ENCODE results near the gene COL9A3. TPM values are rescaled to one million over a fixed set of nuclear protein-coding genes. Genes with fewer than 3 reads are reported as not detected.

The COL9A3 gene
- total RNA-seq, 4 donors from 2014 or later, result 13.4 to 22.9 (median 18.4) TPM

GRCh38 chr20:62775206-62775605, 41.6 kb upstream of the COL9A3 start:
- 92% methylated on average over 2 of the region's 9 CpGs for WGBS
- no peak for DNase-seq (ENCODE audit: extremely low spot score)
- peaks cover 2 to 15% (median 13%) of the 10 kb centered on the region in 4 donors for H3K4me1 ChIP-seq
- H3K27me3 ChIP-seq, result peaks cover 0 to 72% (median 0%) of the 10 kb centered on the region in 4 donors
- no peak overlapping the region for H3K4me3 ChIP-seq
- H3K27ac ChIP-seq (replicated peaks in 1 of 4), result no peak overlapping the region
- no peak for TF ChIP-seq POLR2A (IDR thresholded peaks at IDR 0.05; ENCODE audit: low read depth)
- intact Hi-C loops (cut with DNase I), result no loop called here
- H3K9me3 ChIP-seq, result no peaks in the 10 kb centered on the region
- no peaks in the 10 kb centered on the region for H3K36me3 ChIP-seq

GRCh38 chr20:62776035-62776691, 40.7 kb upstream of the COL9A3 start:
- WGBS, result 93% methylated on average over 20 of the region's 24 CpGs
- H3K27me3 ChIP-seq, result peaks cover 0 to 71% (median 0%) of the 10 kb centered on the region in 4 donors

GRCh38 chr20:62776692-62777527, 39.9 kb upstream of the COL9A3 start:
- intact Hi-C loops (cut with DNase I), result no loop called here
- no peak overlapping the region for H3K4me3 ChIP-seq

More at GRCh38 chr20:62776035-62776691, 40.7 kb upstream of the COL9A3 start:
- H3K9me3 ChIP-seq, result no peaks in the 10 kb centered on the region
- no peaks in the 10 kb centered on the region for H3K36me3 ChIP-seq
- H3K4me1 ChIP-seq, result peaks cover 2 to 15% (median 13%) of the 10 kb centered on the region in 4 donors
- no peak overlapping the region for H3K27ac ChIP-seq (replicated peaks in 1 of 4)
- intact Hi-C loops (cut with DNase I), result no loop called here
- TF ChIP-seq CTCF (IDR thresholded peaks at IDR 0.05), result no peak
- TF ChIP-seq EP300 (IDR thresholded peaks at IDR 0.05), result no peak
- no peak for TF ChIP-seq POLR2AphosphoS5 (IDR thresholded peaks at IDR 0.05)
- no peak overlapping the region for H3K4me3 ChIP-seq
- DNase-seq (ENCODE audit: extremely low spot score), result no peak

GRCh38 chr20:62777528-62777830, 39.4 kb upstream of the COL9A3 start:
- Histone ChIP-seq H3K36me3 (no peaks in the 10 kb centered on the region), H3K27ac (replicated peaks in 1 of 4) (no peak overlapping the region), H3K4me3 (no peak overlapping the region), H3K27me3 (peaks cover 0 to 60% (median 0%) of the 10 kb centered on the region in 4 donors), H3K9me3 (no peaks in the 10 kb centered on the region), H3K4me1 (peaks cover 2 to 15% (median 13%) of the 10 kb centered on the region in 4 donors)
- intact Hi-C loops (cut with DNase I), result no loop called here
- no peak for DNase-seq (ENCODE audit: extremely low spot score)
- TF ChIP-seq POLR2A (IDR thresholded peaks at IDR 0.05; ENCODE audit: low read depth) (no peak), CTCF (IDR thresholded peaks at IDR 0.05) (no peak), POLR2AphosphoS5 (IDR thresholded peaks at IDR 0.05) (no peak), EP300 (IDR thresholded peaks at IDR 0.05) (no peak)
- WGBS, result 88% methylated on average over 7 of the region's 8 CpGs

More at GRCh38 chr20:62776692-62777527, 39.9 kb upstream of the COL9A3 start:
- TF ChIP-seq CTCF (IDR thresholded peaks at IDR 0.05) (no peak), EP300 (IDR thresholded peaks at IDR 0.05) (no peak), POLR2AphosphoS5 (IDR thresholded peaks at IDR 0.05) (no peak), POLR2A (IDR thresholded peaks at IDR 0.05; ENCODE audit: low read depth) (no peak)
- Histone ChIP-seq H3K27ac (replicated peaks in 1 of 4) (no peak overlapping the region), H3K9me3 (no peaks in the 10 kb centered on the region), H3K36me3 (no peaks in the 10 kb centered on the region), H3K27me3 (peaks cover 0 to 65% (median 0%) of the 10 kb centered on the region in 4 donors), H3K4me1 (peaks cover 2 to 15% (median 13%) of the 10 kb centered on the region in 4 donors)
- DNase-seq (ENCODE audit: extremely low spot score), result no peak
- 65% methylated on average over 12 of the region's 14 CpGs for WGBS

GRCh38 chr20:62778058-62778457, 38.8 kb upstream of the COL9A3 start:
- 100% methylated on average over 6 of the region's 9 CpGs for WGBS
- H3K27ac ChIP-seq (replicated peaks in 1 of 4), result no peak overlapping the region
- no peak for TF ChIP-seq CTCF (IDR thresholded peaks at IDR 0.05)
- TF ChIP-seq EP300 (IDR thresholded peaks at IDR 0.05), result no peak
- no peak for TF ChIP-seq POLR2A (IDR thresholded peaks at IDR 0.05; ENCODE audit: low read depth)
- TF ChIP-seq POLR2AphosphoS5 (IDR thresholded peaks at IDR 0.05), result no peak

More at GRCh38 chr20:62778058-62778457, 38.8 kb upstream of the COL9A3 start:
- Histone ChIP-seq H3K4me1 (peaks cover 2 to 15% (median 12%) of the 10 kb centered on the region in 4 donors), H3K9me3 (no peaks in the 10 kb centered on the region), H3K27me3 (peaks cover 0 to 60% (median 0%) of the 10 kb centered on the region in 4 donors), H3K36me3 (no peaks in the 10 kb centered on the region), H3K4me3 (no peak overlapping the region)
- intact Hi-C loops (cut with DNase I), result no loop called here
- no peak for DNase-seq (ENCODE audit: extremely low spot score)

All from esophagus muscularis mucosa (tissue), 4 donors.